ENCODE results near the gene IGFLR1. TPM values are rescaled to one million over a fixed set of nuclear protein-coding genes. Genes with fewer than 3 reads are reported as not detected.

The IGFLR1 gene
- total RNA-seq, 1 donor from 2014 or later: not detected

DNA sequence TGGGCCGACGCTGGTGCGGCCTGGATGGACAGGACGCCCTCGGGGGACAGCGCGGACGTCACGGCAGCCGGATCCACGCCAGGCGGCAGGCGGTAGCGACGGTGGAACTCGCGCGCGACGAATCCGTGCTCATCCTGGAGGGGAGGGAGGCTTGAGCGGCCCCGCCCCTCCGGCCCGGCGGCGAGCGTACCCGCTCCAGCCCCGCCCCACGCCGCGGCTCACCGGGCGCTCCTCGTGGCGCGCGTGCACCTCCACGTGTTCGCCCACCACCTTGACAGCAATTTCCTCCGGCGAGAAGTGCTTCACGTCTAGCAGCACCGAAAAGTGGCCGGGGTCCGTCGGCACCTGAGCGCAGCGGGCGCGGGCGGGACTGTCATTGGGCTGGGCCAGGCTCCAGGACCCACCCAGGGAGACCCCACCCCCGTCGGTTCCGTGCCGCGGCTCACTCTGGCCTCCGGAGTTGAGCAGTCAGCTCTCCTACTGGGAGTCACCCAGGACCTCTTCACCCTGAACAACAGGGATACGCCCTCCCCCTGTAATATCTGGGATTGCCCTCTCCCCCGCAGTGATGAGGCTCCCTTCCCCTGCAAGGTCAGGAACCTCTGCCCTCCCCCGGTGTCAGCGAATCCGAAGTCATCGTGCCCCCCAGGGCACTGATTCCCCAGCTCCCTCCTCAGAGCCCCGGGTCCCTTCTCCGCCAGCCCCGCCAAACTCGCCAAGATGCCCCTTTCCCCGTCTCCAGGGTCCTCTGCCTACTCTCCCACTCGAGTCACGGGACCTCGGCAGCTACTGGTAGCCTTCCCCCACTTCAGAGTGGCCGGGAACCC, 13.5 kb upstream of the IGFLR1 start:
- peak; percentile 49 to 94 for DNase-seq (ENCODE audit: low spot score in 2 of 2)
- Histone ChIP-seq H3K27me3 (no peaks in the 10 kb centered on the region), H3K36me3 (peaks cover 22 to 24% of the 10 kb centered on the region in 2 donors), H3K4me1 (peaks cover 7 to 24% of the 10 kb centered on the region in 2 donors), H3K27ac (peak overlapping the region; percentile 99), H3K4me3 (peak overlapping the region; percentile 53 to 85), H3K9me3 (no peaks in the 10 kb centered on the region)
- no peak for TF ChIP-seq CTCF (IDR thresholded peaks at IDR 0.05)
- intact Hi-C loops (cut with DNase I): loop anchor here (2.0 to 5.0 kb wide), 5 partner anchors 15 to 397 kb away; partner anchors contain the start of genes APLP1, COX7A1, ETV2 and RBM42

DNA sequence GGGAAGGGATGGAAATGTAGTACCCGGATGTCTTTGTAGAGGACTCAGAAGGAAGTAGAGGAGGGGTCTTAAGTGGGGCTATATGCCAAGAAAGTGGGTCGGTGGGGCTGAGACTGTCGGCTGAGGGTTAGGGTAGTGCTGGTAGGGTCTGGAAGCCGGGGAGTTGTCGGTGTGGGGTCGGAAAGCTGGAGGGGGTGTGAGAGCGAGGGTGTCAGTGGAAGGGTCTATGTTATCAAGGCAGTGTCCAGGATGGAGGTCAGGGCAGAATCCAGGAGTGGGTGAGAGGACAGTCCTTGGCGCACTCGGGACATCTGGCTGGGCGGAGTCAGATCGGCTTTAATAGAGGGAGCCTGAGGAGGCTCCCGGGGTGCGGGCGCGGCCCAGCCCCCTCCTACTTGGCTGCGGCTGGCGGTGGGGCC, 12.9 kb upstream of the IGFLR1 start:
- TF ChIP-seq CTCF (IDR thresholded peaks at IDR 0.05): no peak
- DNase-seq (ENCODE audit: low spot score in 2 of 2): no peak
- intact Hi-C loops (cut with DNase I): loop anchor here (5.0 kb wide), 4 partner anchors 112 to 397 kb away; partner anchors contain the start of genes APLP1, COX7A1, ETV2 and RBM42
- peak overlapping the region; percentile 99 for H3K27ac ChIP-seq
- peak overlapping the region; percentile 53 to 85 for H3K4me3 ChIP-seq
- H3K4me1 ChIP-seq: peaks cover 7 to 24% of the 10 kb centered on the region in 2 donors
- H3K9me3 ChIP-seq: no peaks in the 10 kb centered on the region
- H3K36me3 ChIP-seq: peaks cover 18 to 24% of the 10 kb centered on the region in 2 donors
- H3K27me3 ChIP-seq: no peaks in the 10 kb centered on the region

DNA sequence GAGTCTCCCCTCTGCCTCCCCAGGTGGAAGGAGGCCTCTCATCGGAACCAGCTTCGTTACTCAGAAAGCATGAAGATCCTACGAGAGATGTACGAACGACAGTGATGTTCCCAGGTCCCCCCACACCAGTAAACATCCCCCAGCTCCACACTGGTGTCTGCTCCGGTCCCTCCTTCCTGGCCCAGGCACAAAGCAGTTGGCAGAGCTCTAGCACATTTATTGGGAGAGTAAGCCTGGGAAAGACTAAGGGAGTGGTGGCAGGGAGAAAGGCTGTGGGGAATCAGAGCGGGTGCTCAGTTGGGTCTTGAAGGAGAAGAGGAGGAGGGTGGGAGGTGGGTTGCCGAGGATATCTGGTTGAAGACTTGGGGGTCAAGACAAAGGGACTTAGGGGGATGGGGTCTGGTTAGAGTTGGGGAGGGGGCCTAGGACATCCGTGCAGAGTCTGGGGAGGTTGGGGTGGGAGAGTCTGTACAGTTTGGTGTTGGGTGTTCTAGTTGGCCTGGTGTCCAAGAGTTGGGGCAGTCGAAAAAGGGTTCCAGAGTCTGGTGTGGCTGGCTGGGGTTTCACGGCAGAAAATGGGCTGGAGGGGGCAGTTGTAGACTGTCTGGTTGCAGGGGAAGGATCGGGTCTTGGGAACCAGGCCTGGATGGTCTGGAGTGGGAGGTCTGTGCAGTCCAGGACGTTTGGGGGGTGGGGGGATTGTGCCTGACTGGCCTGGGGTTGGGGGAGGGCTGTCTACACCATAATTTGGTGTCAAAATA, 12.3 kb upstream of the IGFLR1 start:
- intact Hi-C loops (cut with DNase I): loop anchor here (5.0 kb wide), 4 partner anchors 112 to 398 kb away; partner anchors contain the start of genes APLP1, COX7A1, ETV2 and RBM42
- Histone ChIP-seq H3K27me3 (no peaks in the 10 kb centered on the region), H3K4me1 (peaks cover 7 to 27% of the 10 kb centered on the region in 2 donors), H3K9me3 (no peaks in the 10 kb centered on the region), H3K4me3 (peak overlapping the region; percentile 53 to 85), H3K27ac (peak overlapping the region; percentile 99), H3K36me3 (peaks cover 18 to 24% of the 10 kb centered on the region in 2 donors)
- DNase-seq (ENCODE audit: low spot score in 2 of 2): no peak
- no peak for TF ChIP-seq CTCF (IDR thresholded peaks at IDR 0.05)

DNA sequence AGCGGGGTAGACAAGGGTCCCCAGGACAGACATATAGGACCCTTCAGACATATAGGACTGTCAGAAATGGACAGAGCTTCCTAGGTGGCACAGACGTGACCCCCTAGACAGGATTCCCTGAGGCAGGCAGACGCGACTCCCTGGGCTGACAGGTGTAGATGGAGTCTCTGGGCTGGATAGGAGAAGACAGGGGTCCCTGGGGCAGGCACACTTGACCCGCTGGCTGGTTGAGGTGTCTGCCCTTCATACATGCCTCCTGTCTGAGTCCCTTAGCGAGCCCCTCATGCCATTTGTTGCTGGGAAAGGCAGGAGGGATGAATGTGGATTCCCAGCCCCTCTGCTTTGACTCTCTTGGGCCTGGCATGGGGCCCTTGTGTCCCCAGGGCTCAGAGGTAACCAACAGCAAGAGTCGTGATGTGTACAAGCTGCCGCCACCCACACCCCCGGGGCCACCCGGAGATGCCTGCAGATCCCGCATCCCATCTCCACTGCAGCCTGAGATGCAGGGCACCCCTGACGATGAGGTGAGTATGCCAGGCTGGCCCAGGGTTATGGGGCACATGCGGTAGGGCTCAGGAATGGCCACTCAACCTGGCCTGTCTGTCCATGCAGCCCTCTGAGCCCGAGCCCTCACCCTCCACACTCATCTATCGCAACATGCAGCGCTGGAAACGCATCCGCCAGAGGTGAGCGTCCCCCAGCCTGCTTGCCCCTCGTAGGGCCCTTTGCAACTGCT, 11.6 kb upstream of the IGFLR1 start:
- intact Hi-C loops (cut with DNase I): no loop called here
- H3K4me1 ChIP-seq: peaks cover 7 to 30% of the 10 kb centered on the region in 2 donors

More for the DNA sequence above, 11.6 kb upstream of the IGFLR1 start:
- DNase-seq (ENCODE audit: low spot score in 2 of 2): no peak
- H3K36me3 ChIP-seq: peaks cover 18 to 24% of the 10 kb centered on the region in 2 donors
- TF ChIP-seq CTCF (IDR thresholded peaks at IDR 0.05): no peak
- no peaks in the 10 kb centered on the region for H3K9me3 ChIP-seq
- peak overlapping the region; percentile 99 for H3K27ac ChIP-seq
- no peaks in the 10 kb centered on the region for H3K27me3 ChIP-seq
- H3K4me3 ChIP-seq: no peak overlapping the region
